ENCODE measurements around the gene ZNF526. TPM values are rescaled to one million over a fixed set of nuclear protein-coding genes. Genes with fewer than 3 reads are reported as not detected.

ZNF526 gene
- total RNA-seq, 1 donor from 2014 or later = 11.7 TPM

DNA sequence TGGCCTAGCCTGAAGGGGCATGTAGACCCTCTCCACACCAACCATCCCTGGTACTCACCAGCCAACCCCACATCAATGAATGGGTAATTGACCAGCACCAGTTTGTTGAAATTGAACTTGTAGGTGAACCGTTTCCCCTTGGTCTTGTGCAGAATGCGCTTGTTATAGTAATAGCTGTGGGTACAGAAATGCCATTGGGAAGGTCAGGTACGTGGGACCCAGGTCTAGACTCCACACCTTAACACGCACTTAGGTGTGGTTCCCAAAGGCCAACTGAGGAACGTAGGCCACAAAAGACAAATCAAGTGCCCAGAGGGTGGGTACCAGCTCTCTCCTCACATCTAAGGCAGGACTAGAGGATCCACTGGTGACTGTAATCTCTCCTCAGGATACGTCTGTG is 29.7 kb downstream of the ZNF526 start:
- Histone ChIP-seq H3K27me3 (ENCODE audit: low read depth) (no peaks in the 10 kb centered on the region), H3K4me1 (peaks cover 60% of the 10 kb centered on the region), H3K4me3 (no peak overlapping the region), H3K36me3 (peaks cover 27% of the 10 kb centered on the region), H3K9me3 (no peaks in the 10 kb centered on the region), H3K27ac (peak overlapping the region; percentile 69)
- ATAC-seq (no peak), DNase-seq (no peak)
- intact Hi-C loops (cut with DNase I) = no loop called here
- TF ChIP-seq CTCF (IDR thresholded peaks at IDR 0.05) = no peak

DNA sequence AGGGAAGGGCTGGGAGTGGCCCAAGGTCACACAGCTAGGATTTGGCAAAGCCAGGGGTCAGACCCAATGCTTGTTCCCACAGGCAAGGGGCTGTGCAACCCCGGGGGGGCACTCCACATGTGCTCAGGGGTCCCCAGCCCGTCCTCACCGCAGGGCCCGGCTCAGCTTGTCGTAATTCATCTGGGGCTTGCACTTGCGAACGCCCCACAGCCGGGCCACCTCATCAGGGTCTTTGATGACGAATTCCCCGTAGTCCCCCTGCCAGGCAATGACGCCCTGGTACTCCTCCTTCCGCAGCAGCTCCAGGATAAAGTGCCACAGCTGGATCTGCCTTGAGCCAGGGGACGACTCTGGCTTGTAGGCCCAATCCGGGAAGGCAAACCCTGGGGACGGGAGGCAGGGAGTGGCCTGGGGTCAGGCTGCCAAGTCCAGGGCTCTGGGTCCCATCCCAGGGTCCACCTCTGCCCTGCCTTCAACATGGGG is 30.1 kb downstream of the ZNF526 start:
- H3K27me3 ChIP-seq (ENCODE audit: low read depth) = no peaks in the 10 kb centered on the region
- H3K4me3 ChIP-seq = peak overlapping the region; percentile 21
- DNase-seq (no peak), ATAC-seq (no peak)
- peak overlapping the region; percentile 69 for H3K27ac ChIP-seq
- no peak for TF ChIP-seq CTCF (IDR thresholded peaks at IDR 0.05)
- no peaks in the 10 kb centered on the region for H3K9me3 ChIP-seq
- H3K36me3 ChIP-seq = peaks cover 27% of the 10 kb centered on the region
- peaks cover 55% of the 10 kb centered on the region for H3K4me1 ChIP-seq
- intact Hi-C loops (cut with DNase I) = no loop called here

DNA sequence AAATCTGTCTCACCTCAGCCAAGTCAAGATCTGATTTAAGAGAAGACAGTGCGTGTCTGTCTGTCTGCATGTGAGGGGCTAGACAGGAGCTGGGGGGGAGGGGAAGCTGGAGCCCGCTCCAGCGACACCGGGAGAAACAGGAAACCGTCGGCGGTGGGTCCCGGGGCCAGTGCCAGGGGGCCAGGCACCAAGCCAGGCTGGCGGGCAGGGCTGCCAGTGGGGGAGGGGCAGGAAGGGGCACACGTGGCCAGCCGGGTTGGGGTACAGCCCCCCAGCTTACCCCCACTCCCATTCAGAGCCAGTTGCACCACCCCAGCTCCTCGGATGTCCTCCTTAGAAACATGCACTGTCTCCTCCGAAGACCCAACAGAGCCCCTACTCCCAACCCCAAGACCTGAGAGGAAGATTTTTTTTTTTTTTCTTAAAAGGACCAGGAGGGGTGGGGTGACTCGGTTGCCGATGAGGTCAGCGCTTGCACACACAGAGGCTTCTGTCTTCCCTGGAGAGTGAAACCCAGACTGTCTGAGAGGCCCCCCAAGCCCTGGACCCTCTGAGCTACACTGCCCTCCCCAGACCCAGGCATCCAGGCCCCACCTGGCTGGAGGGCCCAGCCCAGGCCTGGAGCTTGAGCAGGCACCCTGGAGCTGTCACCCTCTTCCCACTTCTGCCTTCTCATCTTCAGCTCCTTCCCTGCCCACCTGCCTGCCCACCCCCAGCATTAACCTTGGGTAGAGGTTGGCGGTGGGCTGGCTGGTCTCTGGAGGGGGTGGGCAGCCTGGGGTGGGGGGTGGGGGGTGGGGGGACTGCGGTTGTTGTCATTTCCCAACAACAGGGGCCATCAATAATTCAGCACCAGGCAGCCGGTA is 30.8 kb downstream of the ZNF526 start:
- peaks cover 55% of the 10 kb centered on the region for H3K4me1 ChIP-seq
- intact Hi-C loops (cut with DNase I) = no loop called here
- no peaks in the 10 kb centered on the region for H3K9me3 ChIP-seq
- H3K36me3 ChIP-seq = peaks cover 27% of the 10 kb centered on the region
- ATAC-seq (no peak), DNase-seq (peak; percentile 50)
- TF ChIP-seq CTCF (IDR thresholded peaks at IDR 0.05) = no peak
- H3K4me3 ChIP-seq = peak overlapping the region; percentile 21
- H3K27ac ChIP-seq = peak overlapping the region; percentile 69
- no peaks in the 10 kb centered on the region for H3K27me3 ChIP-seq (ENCODE audit: low read depth)

GRCh38 chr19:42251572-42252358 is 31.7 kb downstream of the ZNF526 start:
- H3K9me3 ChIP-seq = no peaks in the 10 kb centered on the region
- ATAC-seq (no peak), DNase-seq (no peak)
- intact Hi-C loops (cut with DNase I) = no loop called here
- peak overlapping the region; percentile 98 for H3K27ac ChIP-seq
- H3K4me3 ChIP-seq = peak overlapping the region; percentile 97
- TF ChIP-seq CTCF (IDR thresholded peaks at IDR 0.05) = no peak
- H3K27me3 ChIP-seq (ENCODE audit: low read depth) = no peaks in the 10 kb centered on the region
- peaks cover 25% of the 10 kb centered on the region for H3K36me3 ChIP-seq
- peaks cover 53% of the 10 kb centered on the region for H3K4me1 ChIP-seq

DNA sequence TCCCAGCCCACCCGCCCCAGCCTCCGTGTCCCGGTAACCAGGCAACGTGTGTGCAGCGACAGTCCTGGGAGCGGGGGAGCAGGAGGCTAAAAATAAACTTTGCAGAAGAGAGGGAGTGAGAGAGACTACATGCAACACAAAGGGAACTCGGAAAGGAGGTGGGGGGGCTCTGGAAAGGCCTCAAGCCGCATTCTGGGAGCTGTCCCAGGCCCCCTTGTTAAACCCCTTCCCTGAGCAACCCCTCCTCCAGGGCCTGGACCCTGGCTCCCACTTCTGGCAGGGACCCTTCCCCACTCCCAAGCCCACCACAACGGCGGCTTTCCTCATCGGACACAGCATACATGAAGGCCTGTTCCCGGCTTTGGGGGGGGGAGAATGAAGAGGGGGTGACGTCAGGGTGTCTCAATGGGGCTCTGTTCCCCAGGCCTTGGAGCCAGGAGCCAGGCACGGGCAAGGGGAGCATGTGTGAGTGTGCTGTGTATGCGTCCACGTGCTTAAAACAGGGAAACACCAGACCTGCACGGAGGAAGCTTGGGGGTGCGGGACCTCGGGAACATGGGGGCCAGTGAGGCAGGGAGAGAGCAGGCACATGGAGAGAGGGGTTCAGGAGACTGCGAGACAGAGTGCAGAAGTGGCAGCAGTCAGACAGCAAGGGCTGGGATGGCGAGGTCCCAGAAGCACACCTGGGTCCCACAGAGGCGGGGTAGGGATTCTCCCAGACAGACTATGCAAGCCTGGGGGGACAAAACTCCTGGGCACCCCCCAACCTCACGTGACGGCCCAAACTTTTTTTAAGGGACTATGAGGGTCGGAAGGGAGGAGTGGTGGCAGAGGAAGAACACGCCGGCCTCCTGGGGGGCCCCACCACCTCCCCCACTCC is 32.5 kb downstream of the ZNF526 start:
- no peak for TF ChIP-seq CTCF (IDR thresholded peaks at IDR 0.05)
- intact Hi-C loops (cut with DNase I) = no loop called here
- Histone ChIP-seq H3K4me1 (peaks cover 54% of the 10 kb centered on the region), H3K27ac (peak overlapping the region; percentile 98), H3K27me3 (ENCODE audit: low read depth) (no peaks in the 10 kb centered on the region), H3K9me3 (no peaks in the 10 kb centered on the region), H3K36me3 (peaks cover 22% of the 10 kb centered on the region), H3K4me3 (peak overlapping the region; percentile 97)
- peak in 1 of 2 donors; percentile 24 for ATAC-seq
- no peak for DNase-seq

All from lower lobe of right lung (tissue), 2 donors.